ENCODE data around the gene PMEPA1.

GRCh38 chr20:57742507-57743181, 32.8 kb upstream of the PMEPA1 start:
- no peak for TF ChIP-seq POLR2A (IDR thresholded peaks at IDR 0.05; ENCODE audit: low read length)
- no peak for TF ChIP-seq GATA1 (IDR thresholded peaks at IDR 0.05; ENCODE audit: low read depth, low read length)

Data from erythroblast (primary cell).